Measurements from ENCODE around the gene DNAH12.

The DNAH12 gene, protein sequence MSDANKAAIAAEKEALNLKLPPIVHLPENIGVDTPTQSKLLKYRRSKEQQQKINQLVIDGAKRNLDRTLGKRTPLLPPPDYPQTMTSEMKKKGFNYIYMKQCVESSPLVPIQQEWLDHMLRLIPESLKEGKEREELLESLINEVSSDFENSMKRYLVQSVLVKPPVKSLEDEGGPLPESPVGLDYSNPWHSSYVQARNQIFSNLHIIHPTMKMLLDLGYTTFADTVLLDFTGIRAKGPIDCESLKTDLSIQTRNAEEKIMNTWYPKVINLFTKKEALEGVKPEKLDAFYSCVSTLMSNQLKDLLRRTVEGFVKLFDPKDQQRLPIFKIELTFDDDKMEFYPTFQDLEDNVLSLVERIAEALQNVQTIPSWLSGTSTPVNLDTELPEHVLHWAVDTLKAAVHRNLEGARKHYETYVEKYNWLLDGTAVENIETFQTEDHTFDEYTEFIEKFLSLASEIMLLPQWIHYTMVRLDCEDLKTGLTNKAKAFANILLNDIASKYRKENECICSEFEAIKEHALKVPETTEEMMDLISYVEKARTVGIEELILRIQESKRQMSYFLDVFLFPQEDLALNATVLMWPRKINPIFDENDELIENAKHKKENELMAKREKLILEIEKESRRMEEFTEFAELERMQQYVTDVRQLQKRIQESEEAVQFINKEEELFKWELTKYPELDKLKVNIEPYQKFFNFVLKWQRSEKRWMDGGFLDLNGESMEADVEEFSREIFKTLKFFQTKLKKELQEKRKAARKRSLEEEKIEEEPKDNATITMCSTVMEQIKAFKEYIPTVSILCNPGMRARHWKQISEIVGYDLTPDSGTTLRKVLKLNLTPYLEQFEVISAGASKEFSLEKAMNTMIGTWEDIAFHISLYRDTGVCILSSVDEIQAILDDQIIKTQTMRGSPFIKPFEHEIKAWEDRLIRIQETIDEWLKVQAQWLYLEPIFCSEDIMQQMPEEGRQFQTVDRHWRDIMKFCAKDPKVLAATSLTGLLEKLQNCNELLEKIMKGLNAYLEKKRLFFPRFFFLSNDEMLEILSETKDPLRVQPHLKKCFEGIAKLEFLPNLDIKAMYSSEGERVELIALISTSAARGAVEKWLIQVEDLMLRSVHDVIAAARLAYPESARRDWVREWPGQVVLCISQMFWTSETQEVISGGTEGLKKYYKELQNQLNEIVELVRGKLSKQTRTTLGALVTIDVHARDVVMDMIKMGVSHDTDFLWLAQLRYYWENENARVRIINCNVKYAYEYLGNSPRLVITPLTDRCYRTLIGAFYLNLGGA (N-terminal part only)
- total RNA-seq: 0.11 to 0.96 (median 0.33) reads per million in 3 experiments

DNA sequence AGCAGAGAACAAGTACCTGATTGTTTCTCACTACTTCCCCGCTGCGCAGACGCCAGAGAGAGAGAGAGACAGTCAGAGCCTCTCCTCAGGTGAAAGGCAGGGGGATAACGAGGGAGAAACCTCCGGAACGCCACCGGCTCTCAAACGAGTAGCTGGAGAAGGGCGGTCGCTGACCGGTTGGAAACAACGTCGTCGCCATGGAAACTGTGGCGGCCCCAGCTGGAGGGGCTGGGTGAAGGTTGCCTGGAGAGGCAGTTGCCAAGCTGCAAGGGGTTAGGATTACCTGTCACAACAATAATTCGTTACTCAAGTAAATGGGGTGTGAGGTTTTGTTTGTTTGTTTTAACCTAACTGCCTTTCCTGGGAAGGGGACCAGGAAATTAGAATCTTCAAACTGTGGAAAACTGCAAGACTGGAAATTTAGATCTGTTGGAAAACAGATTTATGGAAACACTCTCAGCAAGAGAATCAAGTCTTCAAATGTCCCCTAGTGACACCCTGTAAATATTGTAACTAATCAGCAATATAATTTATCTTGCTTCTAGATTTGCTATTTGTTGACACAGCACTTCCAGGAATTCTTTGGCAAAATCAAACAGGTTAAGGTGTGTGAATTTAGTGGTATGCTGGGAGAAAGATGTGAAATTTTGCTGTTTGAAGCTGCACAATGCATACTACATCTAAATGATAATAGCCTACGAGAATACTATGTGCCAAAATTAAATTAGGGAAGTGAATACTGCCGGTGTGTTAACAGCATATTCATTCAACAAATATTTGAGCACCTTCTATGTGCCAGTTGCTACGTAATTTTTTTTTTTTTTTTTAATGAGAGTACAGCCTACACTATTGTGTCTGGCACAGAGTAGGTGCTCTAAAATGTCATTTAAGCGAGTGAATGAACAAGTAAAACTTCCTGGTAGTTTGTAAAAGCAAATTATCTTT lies at the start of gene DNAH12:
DNAH12 (minus strand) TSS at position 164 of the 945 bp plus-strand sequence. CDS start 1,474 bp downstream, outside the sequence.
- DNase-seq: no peak

DNA sequence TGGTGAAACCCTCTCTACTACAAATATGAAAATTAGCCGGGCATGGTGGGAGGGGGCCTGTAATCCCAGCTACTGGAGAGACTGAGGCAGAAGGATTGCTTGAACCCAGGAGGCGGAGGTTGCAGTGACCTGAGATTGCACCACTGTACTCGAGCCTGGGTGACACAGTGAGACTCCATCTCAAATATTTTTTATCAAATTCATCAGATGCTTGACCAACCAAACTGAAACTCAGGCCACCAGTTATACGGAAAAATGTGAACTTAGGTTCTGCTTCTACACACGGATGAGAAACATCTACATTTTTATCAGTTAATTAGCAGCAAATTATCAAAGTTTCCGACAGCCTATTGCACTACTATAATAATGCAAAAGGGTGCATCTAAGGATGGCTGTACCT lies 48.2 kb upstream of the DNAH12 start:
- no peak for DNase-seq

DNA sequence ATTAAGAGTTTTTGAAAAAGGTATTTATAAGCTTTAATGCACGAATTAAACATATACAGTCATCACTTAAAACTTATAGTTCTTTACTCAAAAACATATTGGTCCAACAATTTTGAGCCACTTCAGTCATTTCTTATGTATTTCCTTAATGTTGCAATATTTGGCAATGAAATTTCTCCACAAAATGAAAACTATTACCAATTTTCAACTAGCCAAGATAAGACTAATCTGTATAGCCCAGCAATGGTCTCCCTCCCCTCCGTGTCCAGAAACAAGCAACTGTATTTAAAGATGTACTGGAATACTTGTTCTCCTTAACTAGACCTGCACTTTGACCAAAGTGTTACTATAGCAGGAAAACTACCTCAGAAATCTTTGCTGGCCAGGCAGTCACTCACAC lies 43.8 kb upstream of the DNAH12 start:
- DNase-seq: no peak

DNA sequence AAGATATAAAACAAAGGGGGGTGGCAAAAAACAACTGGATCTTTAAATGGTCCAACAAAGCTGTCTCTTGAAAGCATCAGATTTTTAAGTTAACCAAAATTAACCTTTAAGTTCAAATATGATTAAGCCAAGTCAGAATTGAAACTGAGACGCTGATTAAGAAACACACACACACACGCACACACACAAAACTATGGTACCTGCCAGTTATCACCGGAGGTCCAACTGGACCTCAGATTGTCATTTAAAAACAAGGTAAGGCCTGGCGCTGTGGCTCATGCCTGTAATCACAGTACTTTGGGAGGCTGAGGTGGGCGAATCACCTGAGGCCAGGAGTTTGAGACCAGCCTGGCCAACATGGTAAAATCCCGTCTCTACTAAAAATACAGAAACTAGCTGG lies 42.6 kb upstream of the DNAH12 start:
- DNase-seq: no peak

DNA sequence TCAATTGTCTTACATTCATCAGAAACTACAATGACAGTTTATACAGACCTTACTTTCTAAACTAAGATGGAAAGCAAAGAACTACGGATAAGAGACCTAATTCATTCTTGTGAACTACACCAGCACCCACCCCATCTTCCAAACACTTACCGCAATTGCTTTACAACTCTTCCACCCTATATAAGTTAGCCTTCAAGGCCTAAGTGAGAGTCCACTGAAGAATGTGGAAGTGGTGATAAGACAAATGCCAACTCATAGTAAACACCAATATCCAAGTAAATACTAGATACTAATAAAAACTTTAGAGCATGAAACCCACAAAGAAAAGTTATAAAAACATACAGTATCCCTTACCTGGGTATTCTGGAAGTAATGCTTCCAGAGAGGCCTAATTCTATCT lies 39.4 kb upstream of the DNAH12 start:
- no peak for DNase-seq

DNA sequence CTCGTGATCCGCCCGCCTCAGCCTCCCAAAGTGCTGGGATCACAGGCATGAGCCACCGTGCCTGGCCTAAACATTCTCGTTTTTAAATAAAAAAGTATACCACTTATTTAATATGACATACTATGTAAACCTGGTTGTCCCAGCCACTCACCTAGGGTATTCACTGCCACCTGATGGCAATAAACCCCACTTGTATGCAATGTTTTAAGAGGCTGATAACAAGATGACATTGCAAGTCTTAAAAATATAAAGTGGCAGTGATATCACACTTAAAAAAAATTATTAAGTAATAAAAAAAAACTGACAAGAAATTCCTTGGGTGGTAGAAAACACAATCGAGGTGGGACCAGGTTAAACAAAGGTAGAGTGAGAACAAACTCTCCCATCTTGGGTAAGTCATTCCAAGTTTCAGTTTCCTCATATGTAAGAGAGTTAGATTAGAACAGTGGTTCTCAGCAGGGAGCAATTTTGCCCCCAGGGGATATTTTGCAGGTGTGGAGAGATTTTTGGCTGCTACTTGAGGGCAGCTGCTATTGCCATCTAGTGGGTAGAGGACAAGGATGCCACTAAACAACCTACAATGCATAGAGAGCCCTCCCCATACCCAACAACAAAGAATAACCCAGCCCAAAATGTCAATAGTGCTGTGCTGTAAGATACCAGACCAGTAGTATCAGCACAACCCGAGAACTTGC lies 38.5 kb upstream of the DNAH12 start:
- DNase-seq: no peak

DNA sequence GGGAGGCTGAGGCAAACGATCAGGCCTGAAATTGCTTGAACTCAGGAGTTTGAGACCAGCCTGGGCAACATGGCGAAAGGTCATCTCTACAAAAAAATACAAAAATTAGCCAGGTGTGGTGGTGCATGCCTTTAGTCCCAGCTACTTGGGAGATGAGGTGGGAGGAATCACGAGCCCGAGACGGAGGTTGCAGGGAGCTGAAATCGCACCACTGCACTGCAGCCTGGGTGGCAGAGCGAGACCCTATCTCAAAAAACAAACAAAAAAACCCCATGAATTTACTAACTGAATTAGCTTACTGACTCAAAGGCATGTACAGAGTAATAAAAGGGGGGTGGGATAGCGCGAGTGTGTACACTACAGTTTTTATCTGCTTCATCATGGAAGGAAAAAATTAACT lies 33.7 kb upstream of the DNAH12 start:
- DNase-seq: no peak

DNA sequence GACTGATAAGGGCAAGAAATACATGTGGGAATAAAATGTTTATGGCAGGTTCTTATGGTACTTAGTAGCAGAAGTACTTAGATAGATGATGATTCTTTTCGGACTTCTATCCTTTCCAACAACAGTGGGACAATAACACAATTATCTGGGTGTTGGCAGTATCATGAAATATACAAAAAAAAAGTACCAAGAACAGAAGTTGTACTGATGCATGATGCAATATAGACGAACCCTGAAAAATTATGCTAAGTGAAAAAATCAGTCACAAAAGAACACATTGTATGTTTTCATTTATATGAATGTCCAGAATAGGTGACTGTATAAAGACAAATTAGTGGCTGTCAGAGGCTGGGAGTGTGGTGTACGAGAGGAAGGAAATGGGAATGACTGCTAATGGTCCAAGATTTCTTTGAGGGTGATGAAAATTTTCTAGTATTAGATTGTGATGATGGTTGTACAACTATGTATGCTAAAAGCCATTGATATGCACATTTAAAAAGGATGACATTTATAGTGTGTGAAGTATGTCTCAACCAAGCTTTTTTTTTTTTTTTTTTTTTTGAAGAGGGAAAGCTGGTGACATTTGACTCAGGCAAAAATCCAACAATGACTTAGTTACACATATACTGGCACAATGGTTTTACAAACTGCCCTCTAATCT lies 32.0 kb upstream of the DNAH12 start:
- DNase-seq: no peak

DNA sequence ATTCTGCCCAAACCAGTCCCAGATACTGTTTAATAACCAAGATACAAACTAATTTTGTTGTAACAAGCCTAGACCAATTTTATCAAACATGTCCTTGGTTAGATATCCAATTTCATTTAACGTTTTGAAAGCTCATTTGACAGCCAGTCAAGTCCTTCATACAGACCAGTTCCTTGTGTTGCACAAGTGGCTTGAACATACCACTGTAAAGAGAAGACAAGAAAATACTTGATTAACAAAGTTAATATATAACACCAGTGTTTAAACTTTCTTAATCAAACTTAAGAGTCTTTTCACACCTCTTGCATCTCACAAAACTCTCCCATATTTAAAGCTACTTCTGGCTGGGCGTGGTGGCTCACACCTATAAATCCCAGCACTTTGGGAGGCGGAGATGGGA lies 28.0 kb upstream of the DNAH12 start:
- DNase-seq: no peak

DNA sequence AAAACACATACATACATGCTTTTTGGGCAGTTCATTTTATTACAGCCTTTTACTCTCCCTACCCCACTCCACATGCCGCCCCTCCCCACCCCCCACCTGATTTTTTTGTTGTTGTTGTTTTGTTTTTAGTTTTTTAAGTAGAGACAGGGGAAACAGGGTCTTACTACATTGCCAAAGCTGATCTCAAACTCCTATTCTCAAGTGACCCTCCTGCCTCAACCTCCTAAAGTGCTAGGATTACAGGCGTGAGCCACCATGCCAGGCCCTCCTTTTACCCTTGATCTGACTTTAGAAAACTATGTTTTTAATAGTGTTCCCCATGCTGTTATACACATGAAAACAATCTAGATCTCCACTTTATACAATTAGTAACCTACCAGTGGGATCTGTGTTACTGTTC lies 26.7 kb upstream of the DNAH12 start:
- no peak for DNase-seq

DNA sequence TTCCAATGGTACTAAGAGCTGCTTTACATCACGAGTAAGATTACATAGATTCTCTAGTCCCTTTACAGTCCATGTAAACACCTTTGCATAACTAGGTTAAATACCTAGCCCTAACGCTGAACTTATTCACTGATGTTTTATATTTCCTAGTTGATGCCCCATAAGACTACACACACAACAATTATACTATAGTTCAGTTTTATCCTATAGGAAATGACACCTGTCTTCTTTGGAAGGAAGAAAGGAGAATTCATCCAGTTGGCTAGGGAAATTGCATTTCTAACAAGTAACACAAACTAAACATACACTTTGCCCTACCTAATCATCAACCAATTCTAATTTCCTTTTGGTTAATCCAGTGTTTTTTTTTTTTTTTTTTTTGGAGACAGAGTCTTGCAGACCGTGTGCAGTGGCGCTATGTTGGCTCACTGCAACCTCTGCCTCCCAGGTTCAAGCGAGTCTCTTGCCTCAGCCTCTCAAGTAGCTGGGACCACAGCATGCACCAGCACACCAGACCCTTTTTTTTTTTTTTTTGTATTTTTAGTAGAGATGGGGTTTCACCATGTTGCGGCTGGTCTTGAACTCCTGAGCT lies 25.8 kb upstream of the DNAH12 start:
- DNase-seq: no peak

DNA sequence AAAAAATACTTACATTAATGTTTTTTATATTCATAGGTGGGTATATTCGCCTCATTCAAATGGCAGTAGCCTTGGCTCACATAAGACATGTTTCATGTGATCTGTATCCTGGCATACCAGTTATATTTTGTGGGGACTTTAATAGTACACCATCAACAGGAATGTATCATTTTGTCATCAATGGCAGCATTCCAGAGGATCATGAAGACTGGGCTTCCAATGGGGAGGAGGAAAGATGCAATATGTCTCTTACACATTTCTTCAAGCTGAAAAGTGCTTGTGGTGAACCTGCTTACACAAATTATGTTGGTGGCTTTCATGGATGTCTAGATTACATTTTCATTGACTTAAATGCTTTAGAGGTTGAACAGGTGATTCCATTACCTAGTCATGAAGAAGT lies 15.4 kb upstream of the DNAH12 start:
- DNase-seq: no peak

DNA sequence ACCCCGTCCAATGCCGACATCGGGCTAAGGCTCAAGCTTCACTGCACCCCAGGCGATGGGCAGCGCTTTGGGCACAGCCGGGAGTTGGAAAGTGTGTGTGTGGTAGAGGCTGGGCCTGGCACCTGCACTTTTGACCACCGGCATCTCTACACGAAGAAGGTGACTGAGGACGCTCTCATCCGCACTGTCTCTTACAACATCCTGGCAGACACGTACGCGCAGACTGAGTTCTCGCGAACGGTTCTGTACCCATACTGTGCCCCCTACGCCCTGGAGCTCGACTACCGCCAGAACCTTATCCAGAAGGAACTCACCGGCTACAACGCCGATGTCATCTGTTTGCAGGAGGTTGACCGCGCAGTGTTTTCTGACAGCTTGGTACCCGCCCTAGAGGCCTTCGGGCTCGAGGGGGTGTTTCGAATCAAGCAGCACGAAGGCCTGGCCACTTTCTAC lies 13.0 kb upstream of the DNAH12 start:
- peak; percentile 34 for DNase-seq

DNA sequence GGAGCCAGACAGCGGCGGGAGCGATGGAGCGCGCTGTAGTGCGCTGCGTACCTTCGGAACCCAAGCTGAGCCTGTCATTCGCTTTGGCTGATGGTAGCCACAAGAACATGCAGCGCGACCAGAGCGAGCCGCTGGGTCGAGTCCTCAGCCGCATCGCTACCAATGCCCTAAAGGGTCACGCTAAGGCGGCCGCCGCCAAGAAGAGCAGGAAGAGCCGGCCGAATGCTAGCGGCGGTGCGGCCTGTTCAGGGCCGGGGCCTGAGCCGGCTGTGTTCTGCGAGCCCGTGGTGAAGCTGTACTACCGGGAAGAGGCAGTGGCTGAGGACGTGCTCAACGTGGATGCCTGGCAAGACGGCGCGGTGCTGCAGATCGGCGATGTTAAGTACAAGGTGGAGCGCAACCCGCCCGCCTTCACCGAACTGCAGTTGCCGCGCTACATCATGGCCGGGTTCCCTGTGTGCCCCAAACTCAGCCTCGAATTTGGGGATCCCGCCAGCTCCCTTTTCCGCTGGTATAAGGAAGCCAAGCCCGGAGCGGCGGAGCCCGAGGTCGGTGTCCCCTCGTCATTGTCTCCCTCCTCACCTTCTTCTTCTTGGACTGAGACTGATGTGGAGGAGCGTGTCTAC lies 12.4 kb upstream of the DNAH12 start:
- no peak for DNase-seq

DNA sequence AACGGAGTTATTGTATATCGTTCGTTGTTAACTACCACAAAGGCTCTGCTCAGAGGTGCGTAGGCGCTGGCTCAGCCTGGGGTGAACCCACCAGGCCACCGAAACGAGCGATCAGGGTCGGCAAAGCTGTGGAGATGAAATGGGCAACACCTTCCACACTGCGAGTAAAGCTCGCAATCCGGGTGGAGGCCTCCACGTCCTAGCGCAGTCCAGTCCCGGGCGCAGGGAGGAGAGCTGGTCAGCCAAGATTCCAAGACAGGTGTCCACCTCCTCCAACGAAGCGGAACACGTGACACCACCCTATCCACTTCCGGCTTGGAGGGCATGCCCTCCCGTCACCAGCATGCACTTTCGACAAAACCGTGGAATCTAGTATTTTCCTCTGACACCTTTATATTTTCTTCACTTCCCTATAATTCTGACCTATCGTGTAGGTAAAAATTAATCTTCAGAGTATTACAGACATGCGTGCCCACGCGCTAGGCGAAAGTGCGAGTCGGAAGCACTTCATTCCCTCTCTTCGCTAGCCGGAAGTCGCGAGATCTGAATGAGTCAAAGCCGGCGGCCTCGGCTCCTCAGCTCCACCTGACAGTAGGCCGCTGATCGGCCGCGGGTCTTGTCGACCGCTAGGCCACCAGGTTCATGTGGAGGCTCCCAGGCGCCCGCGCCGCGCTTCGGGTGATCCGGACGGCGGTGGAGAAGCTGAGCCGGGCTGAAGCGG lies 11.8 kb upstream of the DNAH12 start, which contains the start of gene PDE12:
PDE12 (plus strand) TSS at position 537 of the 721 bp plus-strand sequence; CDS start at position 643, 106 bp downstream.
- peak; percentile 77 for DNase-seq

DNA sequence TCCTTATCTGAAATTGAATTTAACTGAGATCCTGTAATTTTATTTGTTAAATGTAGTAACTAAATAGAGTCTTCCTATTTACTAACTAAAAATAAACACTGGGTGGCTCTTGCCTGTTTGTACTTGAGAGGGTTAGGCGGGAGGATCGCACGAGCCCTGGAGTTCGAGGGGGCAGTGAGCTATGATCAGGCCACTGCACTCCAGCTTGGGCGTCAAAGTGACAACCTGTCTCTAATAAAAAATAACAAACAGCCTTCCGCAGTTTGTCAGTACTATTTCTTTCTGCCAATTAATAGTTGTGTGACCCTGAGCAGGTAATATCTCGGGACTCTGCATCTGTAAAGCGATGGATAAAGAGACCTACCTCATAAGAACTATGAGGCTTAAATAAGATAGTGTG lies 11.2 kb upstream of the DNAH12 start:
- no peak for DNase-seq

DNA sequence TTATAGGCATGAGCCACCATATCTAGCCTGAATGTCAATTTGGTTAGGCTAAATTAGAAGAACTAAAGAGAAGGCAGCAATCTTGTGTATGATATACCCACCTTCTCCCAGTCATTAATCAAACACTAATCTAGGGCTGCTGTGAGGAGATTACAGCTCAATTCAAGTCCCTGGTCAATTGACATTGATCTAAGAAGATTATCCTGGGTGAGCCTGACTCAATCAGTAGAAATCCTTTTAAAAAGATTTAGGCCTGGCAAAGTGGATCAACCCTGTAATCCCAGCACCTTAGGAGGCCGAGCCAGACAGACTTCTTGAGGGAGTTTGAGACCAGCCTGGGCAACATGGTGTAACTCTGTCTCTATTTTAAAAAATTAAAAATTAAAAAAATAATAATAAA lies 2.5 kb upstream of the DNAH12 start:
- no peak for DNase-seq

DNA sequence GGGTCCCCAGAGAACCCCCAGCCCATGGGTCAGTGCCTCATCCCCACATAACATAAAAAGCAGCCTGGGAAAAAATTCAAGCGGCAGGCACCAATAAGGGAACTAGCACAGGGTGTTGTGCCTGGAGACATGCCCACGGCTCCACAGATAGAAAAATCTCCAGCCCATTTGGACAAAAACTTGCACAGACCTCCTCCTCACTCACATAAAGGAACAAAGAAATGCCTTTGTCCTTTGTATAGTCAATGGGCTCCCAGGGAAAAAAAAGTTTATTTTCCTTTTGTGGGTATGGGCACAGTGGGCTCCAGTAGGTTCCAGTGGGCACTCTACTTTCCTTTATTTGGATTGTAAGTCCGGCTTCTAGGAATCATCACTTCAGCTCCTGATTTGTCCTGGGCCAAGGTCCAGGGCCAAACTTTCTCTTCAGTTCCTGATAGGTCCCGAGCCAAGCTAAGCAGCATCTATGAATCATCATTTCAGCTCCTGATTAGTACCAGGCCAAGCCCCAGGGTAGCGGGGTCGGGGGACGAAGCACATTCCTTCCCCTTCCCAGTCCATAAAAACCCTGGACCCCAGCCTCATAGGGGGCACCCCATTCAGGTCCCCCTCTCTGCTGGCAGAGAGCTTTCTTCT lies 1.6 kb upstream of the DNAH12 start:
- no peak for DNase-seq
